ENCODE results near the gene FAM131B. TPM values are rescaled to one million over a fixed set of nuclear protein-coding genes. Genes with fewer than 3 reads are reported as not detected.
A peak's percentile ranks its signal among the peaks of the same experiment; 100 is the strongest.
"Not testable (repeated sequence)": the region's sequence is repeated elsewhere in the genome, so short reads cannot be mapped to it uniquely, and the experiment has no call there.

The FAM131B gene
- polyA plus RNA-seq, 10 donors: 1.5 to 3.0 (median 2.3) TPM

DNA sequence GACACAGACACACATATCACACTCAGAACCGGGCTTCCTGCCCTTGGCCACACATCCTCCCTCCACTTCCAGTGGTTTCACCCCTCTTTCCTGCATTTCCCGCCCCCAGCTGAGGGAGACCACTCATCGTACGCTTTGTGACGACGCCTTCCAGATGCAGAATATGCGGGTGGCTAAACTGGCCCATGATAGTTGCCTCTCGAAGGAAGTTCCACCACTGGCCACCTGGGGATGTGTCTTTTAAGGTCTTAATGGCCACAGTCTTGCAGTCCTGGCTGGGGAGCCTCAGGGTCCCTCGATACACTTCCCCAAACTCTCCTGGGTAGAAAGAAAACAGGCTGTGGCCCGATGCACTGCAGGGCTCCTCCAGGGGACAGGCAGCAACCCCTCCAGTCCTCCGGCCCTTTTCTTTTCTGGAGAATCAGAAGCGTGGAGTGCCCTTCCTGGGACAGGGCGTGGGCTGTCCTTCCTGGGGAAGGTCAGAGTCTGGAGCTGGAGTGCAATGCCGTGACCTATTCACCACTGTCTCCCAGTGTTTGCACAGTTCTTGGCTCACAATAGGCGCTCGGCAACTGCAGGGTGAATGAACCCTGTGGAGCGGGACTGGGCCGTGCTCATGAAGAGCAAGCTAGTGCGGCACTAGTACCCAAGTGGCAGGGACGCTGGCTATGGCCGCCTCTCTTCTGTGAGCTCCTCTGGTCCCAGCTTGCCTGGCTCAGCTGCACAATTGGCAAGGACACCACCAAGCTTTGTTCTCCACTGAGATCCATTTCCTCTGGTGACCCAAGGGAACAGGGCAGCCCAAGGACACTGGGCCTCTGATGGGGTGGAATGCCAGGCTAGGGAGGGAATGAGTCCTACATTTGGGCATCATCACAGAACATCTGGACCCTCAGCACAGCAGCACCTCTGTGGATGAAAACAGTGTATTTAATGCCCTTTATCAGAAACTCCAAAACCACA is 33.0 kb upstream of the FAM131B start:
- DNase-seq: no peak

DNA sequence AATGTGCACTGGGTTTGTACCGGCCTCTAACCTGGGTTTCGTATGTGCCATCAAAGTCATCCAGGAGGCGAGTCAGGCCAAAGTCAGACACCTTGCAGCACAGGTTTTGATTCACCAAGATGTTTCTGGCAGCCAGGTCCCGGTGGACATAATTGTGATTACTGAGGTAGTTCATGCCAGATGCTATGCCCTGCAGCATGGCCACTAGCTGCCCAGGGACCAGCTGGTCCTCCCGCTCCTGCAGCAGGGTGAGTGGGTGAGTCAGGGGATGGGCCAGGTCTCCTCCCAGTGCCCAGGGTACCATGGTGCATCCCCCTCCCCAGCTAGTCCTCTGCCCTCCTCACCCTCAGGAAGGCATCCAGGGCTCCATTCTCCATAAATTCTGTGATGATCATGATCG is 32.3 kb upstream of the FAM131B start:
- DNase-seq: no peak

GRCh38 chr7:143394068-143394467 is 31.6 kb upstream of the FAM131B start:
- no peak for DNase-seq

DNA sequence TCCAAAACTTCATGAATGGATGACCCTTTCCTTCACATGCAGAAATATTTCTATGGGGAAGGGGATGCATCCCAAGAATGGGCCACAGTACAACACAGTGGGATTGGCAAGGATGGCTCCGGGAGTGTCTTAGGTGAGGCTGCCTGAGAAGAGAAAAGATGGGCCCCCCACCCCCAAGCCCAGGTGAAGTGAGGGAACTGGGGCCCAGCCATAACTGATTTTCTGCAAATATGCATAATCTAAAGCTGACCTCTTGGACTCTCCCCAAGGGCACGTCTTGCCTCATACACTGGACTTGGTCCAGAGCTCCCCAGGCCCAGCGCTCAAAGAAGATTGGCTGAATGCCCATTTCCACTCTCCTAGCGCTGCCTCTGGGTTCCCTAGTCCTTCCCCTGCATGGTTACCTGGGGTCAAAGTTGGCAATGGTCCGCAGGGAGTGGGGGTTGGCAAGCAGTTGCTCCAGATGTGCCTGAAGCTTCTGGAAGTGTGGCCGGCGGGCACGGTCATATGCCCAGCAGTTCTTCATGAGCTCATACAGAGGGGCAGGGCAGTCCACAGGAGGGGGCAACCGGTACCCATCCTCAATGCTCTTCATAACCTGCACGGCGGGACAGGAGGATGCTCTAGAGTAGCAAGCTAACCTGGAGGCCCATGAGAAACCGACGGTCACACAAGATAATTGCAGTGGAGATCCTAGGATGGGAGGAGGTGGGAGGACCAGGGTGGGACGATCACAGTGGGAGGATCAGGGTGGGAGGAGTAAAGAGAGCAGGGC is 30.9 kb upstream of the FAM131B start:
- DNase-seq: no peak

GRCh38 chr7:143392875-143393266 is 30.4 kb upstream of the FAM131B start:
- DNase-seq: no peak

DNA sequence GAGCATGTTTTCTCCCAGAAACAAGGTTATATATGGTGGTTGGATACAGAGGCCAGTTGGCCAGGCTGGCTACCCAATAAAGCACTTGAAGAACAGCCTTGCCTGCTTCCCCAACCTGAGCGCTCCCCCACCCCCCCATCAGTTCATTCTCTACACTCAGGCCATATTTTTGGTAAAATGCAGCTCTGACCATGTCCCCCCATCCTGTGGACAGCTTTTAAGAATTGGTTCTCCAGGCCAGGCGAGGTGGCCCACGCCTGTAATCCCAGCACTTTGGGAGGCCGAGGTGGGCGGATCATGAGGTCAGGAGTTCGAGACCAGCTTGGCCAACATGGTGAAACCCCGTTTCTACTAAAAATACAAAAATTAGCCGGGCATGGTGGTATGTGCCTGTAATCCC is 29.9 kb upstream of the FAM131B start:
- DNase-seq: not testable (repeated sequence)

DNA sequence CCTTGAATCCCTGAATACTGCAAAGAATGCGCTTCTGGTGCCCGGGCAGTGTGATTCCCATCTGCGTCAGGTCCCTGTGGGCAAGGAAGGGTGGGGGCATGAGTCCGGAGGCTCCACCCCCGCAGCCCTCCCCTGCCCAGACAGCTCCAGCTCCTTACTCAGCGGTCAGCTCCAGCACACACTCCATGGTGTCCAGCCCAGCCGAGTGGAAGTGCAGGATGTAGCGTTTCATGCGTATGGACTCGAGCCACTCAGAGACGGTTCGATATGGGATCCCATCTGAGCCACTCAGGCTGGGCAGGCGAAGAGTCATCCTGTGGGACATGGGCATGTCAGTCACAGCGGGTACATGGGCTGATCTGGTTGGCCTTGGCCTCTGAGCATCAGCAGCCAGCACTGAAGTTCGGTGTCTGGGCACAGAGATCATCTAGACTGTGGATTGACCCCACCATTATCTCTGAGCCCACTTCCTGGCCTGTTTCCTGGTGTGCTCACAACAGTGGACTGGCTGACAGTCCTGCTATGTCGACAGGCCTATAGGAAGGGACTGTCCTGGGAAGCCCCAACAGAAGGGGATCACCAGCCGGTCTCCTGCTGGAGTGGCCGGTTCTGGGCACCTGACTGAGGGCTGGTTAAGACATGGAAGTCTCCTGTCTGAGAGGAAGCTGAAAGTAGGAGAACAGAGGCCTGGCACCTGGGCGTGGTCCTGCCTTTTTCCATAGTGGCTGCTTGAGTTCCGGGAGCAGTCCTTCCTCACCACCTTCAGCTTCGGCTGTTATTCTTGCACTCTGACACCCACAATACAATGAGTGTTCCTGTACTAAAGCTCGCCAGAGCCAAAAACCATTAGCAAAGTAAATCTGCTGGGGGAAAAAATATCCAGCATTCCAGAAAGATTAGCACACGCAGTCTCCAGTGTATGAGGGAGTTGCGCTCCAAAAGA is 29.2 kb upstream of the FAM131B start:
- peak; percentile 66 to 85 (median 72) for DNase-seq

DNA sequence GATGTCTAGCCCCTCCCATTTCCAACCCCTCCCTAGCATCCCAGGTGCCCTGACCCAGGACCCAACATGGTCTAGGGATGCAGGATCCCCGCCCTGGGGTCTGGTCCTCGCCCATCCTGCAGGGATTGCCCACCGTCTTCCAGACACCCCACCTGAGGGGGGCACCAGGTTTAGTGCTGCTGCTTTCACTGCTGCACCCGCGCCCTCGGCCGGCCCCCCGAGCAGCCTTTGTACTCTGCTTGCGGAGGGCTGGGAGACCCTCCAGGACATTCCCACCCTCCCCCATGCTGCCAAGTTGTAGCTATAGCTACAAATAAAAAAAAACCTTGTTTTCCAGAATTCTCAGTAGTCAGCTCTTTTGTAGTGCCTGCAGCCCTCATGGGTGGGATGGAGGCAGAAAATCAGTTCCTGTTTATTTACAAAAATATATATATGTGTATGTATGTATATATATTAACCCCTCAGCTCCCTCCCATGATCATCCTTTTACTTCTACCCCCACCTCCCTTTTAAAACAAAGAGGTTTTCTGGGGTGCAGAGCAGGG is 28.3 kb upstream of the FAM131B start:
- DNase-seq: peak in 1 of 3 donors; percentile 60

DNA sequence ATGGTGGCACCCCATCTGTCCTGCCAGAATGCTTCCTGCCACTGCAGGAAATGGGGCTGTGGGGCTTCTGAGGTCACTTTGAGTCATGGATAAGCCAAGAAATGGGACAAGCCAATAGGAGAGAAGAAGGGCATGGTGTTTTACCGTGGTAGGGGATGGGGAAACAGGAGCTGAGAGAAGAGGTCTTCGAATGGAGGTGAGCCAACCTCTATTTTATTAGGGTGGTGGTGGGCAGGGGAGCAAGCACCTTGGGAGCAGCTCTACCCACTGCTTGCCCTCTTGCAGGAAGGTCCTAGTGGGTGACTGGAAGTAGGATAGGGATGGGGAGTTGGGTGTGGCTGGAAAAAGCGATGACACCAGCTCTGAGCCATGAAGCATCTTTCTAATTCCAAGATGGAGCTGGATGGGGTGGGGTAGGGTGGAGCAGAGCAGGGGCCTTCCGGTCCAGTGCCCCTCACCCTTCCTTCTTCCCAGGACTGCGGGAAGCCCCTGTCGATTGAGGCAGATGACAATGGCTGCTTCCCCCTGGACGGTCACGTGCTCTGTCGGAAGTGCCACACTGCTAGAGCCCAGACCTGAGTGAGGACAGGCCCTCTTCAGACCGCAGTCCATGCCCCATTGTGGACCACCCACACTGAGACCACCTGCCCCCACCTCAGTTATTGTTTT is 27.7 kb upstream of the FAM131B start:
- no peak for DNase-seq

- DNase-seq: no peak
Observed at GRCh38 chr7:143389316-143390103, 27.0 kb upstream of the FAM131B start.

DNA sequence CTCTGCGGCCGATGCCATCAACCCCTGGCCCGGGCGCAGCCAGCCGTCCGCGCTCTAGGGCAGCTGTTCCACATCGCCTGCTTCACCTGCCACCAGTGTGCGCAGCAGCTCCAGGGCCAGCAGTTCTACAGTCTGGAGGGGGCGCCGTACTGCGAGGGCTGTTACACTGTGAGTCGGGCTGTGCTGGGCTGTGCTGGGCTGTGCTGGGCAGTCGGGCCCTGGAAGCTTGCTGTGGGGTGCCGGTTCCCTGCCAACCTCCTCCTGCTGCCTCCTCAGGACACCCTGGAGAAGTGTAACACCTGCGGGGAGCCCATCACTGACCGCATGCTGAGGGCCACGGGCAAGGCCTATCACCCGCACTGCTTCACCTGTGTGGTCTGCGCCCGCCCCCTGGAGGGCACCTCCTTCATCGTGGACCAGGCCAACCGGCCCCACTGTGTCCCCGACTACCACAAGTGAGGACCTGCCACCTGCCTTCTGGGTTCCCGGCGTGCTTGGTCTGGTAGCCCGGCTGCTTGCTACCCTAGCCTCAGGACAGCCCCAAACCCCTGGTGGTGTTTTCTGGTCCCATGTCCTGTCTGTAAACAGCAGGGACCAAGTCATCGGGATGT is 26.1 kb upstream of the FAM131B start:
- no peak for DNase-seq

DNA sequence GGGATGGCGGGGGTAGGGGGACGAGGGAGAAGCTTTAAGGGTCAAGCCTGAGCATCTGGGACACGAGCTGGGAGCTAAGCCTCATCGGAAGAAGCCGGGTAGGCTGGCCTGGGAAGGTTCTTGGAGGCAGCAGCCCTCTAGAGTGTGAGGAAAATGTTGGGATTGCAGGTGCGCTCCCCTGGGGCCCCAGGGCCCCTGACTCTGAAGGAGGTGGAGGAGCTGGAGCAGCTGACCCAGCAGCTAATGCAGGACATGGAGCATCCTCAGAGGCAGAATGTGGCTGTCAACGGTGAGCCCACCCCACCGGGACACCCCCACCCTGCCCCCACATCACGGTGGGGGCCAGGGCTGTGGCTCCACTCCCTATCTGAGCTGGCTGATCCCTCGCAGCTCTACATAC is 25.5 kb upstream of the FAM131B start:
- DNase-seq: peak in 1 of 3 donors; percentile 13

DNA sequence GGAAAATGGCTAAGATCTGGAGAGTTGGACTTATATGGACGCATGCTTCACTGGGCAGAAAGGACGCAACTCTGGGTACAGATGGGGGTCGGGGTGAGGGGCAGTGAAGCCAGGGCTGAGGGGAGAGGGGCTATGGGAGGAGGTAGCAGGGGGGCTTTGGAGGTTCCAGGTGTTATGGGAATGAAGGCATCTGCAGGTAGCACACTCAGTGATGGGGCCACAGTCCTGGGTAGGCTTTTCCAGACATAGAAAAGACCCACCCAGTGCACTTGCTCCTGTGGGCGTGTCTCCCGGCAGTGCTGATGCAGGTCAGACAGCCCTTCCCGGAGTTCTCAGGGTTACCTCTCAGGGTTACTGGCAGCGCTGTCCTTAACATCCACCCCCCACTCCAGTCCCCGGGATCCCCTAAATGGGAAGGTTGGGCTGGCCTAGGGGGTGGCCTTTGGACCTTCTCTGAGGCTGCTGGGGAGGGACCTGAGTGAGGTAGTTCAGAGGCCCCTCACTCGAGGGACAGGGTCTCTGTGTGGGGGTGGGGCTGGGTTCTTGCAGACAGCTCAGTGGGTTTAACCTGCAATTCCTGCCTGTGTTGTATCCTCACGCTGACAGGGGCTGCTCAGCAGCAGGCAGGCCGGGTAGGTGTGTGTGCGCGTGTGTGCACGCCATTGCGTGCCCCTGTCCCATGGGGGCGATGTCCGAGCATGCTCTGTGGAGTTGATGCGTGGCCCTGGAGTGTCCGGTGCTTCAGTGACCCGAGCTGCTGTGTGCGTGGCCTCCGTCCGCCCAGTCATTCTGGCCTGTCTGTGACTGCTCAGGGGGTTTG is 24.9 kb upstream of the FAM131B start:
- DNase-seq: peak in 1 of 3 donors; percentile 19

GRCh38 chr7:143385891-143386781 is 23.6 kb upstream of the FAM131B start:
- DNase-seq: peak in 1 of 3 donors; percentile 67

GRCh38 chr7:143384661-143385631 is 22.4 kb upstream of the FAM131B start:
- peak in 1 of 3 donors; percentile 70 for DNase-seq

- no peak for DNase-seq
Observed at GRCh38 chr7:143384148-143384547, 21.6 kb upstream of the FAM131B start.
